NCI-H1436 treated with DMSO at 0.1 percent for 48 hours (cell line): Measurements from ENCODE around the gene CKLF.

ENCODE experiments used
- DNase-seq: peaks from one replicate; lab custom pipeline; 2025; lab: John Stamatoyannopoulos, UW

The CKLF gene

DNA sequence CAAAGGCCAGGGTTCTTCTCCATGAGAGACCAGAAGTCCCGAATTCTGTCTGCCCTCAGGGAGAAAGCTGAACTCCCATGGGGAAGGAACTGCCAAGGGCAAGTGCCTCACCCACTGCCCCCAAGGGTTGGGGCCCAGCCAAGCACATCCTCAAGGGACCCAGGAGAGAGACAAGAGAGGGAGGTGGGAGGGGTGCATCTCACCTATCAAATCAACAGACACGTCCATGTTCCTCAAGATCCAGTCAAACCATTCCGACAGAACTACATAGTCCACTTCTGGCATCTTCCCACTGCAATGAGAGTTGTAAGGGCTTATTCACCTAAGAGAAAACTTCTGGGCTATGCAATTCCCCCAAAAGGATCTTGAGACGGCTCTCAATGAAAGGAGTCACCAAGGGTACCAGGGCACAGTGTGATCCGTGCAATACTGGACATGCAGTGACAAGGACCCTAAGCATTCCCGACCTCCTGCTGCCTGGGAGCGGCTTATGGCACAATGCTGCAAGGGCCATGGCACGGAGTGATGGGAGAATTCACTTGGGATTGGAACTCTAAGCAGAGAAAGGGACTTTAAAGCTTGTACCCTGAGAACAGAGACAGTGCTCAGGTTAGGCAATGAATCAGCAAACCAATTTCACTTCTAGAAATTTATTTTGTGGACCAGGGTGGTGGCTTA, 34.7 kb upstream of the CKLF start:
- no peak for DNase-seq

GRCh38 chr16:66519482-66520373, 32.6 kb upstream of the CKLF start:
- DNase-seq, result no peak

- DNase-seq, result no peak
Measured at GRCh38 chr16:66520406-66521170, 31.8 kb upstream of the CKLF start.

DNA sequence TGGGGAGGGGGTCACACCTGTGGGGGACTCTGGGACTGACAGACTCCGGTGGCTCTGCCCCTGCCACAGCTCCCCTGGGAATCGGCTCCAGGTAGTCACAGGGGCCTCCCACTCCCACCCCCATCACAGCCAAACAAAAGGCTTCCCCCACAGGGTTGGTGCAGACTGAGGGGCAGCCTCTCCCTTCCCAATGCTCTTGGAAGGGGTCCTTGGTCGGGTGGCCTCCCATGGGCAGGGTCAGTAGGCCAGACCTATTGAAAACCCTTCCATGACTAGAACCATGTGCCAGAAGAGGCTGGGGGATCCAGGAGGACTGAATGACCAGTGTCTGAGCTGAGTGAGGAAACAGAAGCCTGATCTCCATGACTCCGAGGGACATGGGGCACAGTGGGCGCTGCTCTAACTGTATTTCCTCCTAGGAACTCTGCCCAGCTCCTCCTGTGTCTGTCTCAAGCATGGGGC, 31.1 kb upstream of the CKLF start:
- no peak for DNase-seq

- no peak for DNase-seq
Measured at GRCh38 chr16:66521951-66522771, 30.2 kb upstream of the CKLF start.

DNA sequence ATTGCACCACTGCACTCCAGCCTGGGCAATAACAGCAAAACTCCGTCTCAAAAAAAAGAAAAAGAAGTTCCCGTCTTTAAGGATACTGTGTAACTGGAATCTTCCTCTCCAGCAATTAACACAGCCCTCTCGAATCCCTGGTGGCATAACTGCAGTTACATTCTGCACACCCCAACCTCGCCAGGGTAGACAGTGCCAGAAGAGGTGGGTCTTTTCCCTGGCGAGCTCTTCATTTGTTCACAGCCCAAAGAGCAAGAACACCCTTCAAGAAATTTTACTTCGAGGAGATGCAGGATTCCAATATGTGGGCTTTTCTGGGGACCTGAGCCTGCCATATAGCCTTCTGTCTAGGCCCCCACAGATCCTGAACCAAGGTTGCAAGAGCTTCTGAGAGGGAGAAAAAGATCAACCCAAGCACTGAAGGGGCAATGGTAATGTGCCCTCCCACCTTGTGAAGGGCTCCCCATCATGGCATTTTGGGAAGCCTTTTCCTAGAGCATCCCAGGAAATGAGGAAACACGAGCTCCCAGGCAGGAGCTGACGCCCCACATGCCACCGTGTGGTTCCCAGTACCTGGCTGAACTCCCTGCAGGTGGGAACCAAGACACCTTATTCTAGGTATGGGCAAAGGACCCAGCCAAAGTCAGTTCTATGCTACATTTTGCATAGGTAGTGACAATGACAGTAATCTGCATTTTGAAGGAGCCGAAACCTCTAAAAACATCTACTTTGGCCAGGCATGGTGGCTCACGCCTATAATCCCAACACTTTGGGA, 29.4 kb upstream of the CKLF start:
- no peak for DNase-seq

DNA sequence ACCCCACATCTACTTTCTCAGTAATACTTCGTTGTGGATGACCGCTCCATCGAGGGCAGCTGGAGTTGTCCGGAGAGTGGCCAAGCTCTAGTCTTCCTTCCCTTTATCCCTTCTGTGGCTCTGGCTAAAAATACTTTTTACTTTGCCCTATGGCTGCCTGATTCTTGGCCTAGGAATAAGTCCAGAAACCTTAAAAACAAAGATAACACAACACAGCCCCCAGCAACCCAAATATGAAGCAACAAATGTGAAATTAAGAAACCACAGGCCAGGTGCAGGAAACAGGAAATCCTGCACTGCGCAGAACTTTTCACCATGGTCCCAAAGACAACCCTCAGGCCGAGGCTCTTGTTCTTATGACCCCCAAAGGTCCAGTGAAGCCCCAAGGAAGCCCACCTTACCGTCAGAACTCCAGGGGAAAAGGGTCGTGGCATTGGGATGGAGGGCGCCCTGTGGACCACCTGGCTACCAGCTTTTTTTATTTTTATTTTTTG, 28.5 kb upstream of the CKLF start:
- DNase-seq, result no peak

DNA sequence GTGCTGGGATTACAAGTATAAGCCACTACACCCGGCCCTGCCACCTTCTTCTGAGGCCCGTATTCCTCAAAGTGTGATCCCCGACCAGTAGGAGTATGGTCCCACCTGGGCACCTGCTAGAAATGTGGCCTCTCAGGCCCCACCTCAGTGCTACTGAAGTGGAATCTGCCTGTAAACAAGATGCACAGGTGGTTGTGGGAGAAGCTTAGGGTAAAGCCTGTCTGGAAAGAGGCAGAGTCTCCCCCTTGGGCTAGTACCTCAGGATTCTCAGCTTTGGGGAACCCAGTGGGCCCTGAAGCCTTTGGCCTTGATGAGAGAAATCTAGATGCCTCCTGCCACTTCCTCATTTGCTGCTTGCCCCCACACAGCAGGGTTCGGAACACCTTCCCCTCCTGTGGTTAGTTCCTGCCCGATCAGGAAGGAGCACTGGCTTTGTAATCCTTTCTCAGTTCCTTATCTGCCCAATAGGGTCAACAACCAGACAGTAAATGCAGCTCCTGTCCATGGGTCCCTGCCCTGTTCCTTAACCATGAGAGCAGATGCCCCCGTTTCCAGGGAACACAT, 27.7 kb upstream of the CKLF start:
- no peak for DNase-seq

DNA sequence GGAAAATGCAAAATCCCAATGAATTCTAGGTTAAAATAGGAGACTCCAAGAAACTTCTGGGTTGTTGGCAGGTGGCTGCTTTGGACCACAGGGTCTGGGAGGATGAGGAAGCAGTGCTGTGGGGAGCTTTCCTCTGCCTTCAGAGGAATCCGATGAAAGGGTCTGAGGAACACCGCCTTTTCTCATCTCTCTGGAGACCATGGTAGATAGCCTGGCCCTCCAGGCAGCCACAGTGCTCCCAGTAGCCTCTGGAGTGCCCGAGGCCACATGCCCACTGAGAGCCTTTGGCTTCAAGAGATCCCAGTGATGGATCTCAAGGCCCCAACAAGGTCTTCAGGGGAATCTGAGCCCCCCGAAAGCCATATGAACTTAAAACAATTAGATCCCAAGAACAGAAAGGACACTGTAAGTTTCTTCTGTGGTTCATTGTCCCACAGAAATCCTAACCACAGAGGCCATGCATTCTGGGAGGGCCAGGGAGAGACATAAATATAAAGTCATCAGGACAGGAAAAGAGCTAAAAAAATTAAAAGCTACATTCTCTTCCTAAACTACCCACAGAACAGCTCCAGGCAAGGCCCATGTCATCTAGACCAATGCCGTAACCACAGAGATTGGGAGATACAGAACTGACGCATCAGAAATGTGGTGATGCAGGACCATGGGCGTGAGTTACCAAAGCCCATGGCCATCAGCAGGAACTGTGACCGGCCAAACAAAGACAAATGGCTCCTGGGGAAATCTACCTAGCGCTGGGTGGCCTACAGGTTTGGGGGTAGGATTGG, 26.8 kb upstream of the CKLF start:
- DNase-seq, result no peak

GRCh38 chr16:66528294-66528693, 24.1 kb upstream of the CKLF start:
- DNase-seq, result no peak

DNA sequence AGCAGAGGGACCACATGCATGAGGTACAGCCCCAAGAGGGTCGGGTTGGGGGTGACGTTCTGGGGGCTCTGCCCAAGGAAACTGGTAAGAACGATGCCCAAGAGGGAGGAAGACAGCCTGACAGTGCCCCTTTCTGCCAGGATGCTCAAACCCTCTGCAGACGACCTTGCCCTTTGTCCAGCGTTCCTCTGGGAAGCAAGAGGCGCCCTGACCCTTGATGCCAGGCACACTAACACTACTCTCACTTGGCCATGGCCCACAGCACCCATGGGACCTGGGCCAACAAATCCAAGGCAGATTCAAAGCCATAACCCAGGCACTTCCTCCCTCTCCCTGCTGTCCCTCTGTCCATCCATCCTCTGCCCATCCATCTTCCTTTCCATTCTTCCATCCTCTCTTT, 22.9 kb upstream of the CKLF start:
- DNase-seq, result no peak

DNA sequence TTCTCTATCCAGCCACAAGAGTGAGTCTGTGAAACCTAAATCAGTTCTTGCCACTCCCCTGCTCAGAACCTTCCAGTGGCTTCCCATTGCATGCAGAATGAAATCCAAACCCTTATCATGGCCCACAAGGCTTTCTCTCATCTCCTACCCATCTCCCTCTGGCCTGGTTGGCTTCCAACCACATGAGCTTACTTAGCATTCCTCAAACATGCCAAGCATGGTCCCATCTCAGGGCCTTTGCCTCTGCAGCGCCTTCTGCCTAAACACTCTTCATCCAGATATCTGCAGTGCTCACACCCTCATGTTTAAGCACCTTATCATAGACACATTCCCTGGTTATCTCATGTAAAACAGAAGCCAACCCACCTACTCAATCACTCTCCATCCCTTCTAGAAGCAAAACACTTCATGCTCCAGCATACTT, 18.0 kb upstream of the CKLF start:
- no peak for DNase-seq

GRCh38 chr16:66536525-66536924, 15.9 kb upstream of the CKLF start:
- DNase-seq, result no peak

DNA sequence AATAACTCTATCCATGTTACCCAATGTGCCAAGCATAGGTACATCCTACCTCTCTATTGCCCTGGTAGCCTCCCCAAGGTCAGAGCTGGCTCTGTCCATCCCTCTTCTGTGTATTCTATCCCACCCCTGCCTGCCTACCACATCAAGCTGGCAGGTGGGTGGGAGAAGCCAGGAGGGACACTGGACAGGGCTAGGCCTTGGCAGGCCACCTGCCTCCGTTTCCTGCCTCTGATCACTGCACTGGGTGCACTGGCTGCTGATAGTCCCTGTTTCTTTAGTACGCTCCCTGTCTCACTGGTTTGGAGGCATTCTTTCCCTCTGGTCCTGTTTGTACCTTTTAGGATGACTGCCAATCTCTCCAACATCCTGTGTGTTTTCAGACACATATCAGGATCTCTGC, 15.1 kb upstream of the CKLF start:
- no peak for DNase-seq

DNA sequence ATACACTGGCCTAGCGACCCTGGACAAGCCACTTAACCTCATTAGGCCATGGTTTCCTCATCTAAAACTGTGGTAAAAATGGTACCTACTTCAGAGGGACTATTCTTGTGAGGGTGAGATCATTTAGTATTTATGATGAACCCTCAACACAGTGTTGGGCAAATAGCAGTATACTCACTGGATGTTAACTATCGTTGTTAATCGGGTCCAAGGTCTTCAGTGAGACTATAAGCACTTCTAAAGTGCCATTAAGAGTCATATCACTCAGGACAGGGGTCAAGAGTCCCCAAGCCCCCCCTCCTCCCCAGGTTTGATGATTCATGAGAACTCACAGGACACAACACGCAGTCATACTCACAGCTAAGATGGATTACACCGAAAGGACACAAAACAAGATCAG, 13.5 kb upstream of the CKLF start:
- no peak for DNase-seq

- no peak for DNase-seq
Measured at GRCh38 chr16:66539623-66540469, 12.5 kb upstream of the CKLF start.

GRCh38 chr16:66541388-66542355, 10.7 kb upstream of the CKLF start:
- DNase-seq, result no peak
